GM10266 (cell line): ENCODE data around the gene NDST1.

ENCODE experiments used
- DNase-seq: peaks from one replicate; pipeline ENCODE4 v3.0.0; 2012; ENCODE audit errors: extremely low spot score
- TF ChIP-seq, protein P1 (sequence below): IDR thresholded peaks from 2 replicates; pipeline ENCODE4 v1.5.1; 2012; ENCODE audit warnings: mild to moderate bottlenecking, low read depth; ENCODE audit not compliant: control insufficient read depth, insufficient read depth; ENCODE audit errors: missing control alignments

The NDST1 gene

GRCh38 chr5:150531686-150532085, 23.8 kb downstream of the NDST1 start:
- DNase-seq: no peak
- TF ChIP-seq, protein P1, sequence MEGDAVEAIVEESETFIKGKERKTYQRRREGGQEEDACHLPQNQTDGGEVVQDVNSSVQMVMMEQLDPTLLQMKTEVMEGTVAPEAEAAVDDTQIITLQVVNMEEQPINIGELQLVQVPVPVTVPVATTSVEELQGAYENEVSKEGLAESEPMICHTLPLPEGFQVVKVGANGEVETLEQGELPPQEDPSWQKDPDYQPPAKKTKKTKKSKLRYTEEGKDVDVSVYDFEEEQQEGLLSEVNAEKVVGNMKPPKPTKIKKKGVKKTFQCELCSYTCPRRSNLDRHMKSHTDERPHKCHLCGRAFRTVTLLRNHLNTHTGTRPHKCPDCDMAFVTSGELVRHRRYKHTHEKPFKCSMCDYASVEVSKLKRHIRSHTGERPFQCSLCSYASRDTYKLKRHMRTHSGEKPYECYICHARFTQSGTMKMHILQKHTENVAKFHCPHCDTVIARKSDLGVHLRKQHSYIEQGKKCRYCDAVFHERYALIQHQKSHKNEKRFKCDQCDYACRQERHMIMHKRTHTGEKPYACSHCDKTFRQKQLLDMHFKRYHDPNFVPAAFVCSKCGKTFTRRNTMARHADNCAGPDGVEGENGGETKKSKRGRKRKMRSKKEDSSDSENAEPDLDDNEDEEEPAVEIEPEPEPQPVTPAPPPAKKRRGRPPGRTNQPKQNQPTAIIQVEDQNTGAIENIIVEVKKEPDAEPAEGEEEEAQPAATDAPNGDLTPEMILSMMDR: no peak

DNA sequence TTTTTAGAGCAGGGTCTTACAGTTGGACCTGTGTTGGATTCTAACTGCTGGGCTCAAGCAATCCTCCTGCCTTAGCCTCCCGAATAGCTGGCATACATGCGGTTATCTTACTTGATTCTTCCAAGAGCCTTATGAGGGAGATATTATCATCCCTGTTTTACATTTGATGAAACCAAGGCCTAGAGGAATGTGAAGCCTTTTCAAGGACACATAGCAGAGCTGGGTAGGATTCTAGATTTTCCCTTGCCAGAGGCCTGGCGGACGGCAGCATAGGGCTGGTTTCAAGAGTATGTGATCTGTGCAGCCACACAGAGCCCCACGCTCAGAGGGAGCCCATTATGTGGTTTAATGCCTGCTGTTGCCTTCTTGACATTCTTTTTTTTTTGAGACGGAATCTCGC, 24.2 kb downstream of the NDST1 start:
- TF ChIP-seq, protein P1: no peak
- DNase-seq: no peak

- TF ChIP-seq, protein P1: no peak
- no peak for DNase-seq
These were observed 25.1 kb downstream of the NDST1 start for GRCh38 chr5:150532996-150533395.

DNA sequence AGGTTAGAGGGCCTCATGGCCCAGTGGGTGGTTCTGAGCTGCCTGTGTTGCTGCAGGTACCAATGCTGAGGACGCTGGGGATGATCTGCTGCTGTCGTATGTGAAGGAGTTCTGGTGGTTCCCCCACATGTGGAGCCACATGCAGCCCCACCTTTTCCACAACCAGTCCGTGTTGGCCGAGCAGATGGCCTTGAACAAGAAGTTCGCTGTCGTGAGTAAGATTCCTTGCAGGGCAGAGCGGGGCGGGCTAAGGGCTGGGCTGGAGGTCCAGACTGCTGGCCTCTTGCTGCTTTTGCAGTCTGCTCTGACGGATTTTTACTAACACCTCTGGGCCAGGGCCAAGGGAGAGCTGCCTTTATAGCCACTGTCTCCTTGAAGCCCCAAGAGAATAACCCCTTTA, 26.9 kb downstream of the NDST1 start:
- TF ChIP-seq, protein P1: no peak
- no peak for DNase-seq

DNA sequence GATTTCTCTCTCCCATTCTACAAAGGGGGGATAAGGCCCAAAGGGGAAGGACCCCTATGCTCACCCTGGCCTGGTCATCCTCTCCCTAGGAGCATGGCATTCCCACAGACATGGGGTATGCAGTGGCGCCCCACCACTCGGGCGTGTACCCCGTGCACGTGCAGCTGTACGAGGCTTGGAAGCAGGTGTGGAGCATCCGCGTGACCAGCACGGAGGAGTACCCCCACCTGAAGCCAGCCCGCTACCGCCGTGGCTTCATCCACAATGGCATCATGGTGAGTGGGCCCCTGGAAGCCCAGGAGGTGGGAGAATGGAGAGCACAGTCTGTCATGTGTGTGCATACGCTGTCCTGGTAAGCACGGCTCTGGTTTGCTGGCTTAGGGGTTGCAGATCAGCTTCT, 27.7 kb downstream of the NDST1 start:
- no peak for DNase-seq
- TF ChIP-seq, protein P1: no peak

DNA sequence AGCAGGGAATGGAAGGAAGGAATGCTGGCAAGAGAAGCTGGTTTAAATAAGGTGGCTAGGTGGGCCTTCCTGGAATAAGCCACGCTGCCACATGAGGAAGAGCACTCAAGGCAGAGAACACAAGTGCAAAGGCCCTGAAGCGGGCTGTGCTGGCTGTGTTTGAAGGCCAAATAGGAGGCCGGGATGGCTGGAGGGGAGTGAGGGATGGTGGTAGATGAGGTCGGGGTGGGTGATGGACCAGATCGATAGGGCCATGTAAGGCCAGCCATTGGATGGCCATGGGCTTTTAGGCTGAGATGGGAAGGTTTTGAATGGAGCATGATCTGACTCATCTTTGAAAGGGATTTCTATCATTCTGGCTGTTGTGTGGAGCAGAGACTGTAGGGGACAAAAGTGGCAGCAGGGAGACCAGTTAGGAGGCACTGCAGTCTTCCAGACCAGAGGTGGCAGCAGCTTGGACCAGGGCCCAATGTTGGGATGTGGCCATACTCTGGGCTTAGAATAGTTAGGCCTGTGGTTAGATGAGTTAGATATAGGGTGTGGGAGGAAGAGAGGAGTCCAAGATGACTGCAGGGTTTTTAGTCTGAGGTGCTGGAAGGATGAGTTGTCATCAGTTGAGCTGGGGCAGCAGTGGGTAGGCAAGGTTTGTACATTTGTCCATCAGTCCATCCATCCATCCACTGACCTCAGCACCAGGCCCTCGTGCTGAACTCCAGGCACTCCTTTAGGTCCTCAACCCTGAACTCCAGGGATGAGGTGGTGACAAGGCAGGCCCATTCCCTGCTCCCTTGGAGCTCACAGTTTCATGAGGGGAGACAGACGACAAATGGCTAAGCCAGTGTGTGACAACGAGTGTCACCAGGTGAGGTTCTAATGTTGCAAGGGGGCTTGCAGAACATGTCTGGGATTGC, 30.3 kb downstream of the NDST1 start:
- TF ChIP-seq, protein P1: no peak
- DNase-seq: no peak

- DNase-seq: no peak
- TF ChIP-seq, protein P1: no peak
These were observed 31.3 kb downstream of the NDST1 start for GRCh38 chr5:150539206-150539605.
